Measurements from ENCODE around the gene CYP4F3. TPM values are rescaled to one million over a fixed set of nuclear protein-coding genes. Genes with fewer than 3 reads are reported as not detected.
"Not testable (repeated sequence)": the region's sequence is repeated elsewhere in the genome, so short reads cannot be mapped to it uniquely, and the experiment has no call there.

The CYP4F3 gene, protein sequence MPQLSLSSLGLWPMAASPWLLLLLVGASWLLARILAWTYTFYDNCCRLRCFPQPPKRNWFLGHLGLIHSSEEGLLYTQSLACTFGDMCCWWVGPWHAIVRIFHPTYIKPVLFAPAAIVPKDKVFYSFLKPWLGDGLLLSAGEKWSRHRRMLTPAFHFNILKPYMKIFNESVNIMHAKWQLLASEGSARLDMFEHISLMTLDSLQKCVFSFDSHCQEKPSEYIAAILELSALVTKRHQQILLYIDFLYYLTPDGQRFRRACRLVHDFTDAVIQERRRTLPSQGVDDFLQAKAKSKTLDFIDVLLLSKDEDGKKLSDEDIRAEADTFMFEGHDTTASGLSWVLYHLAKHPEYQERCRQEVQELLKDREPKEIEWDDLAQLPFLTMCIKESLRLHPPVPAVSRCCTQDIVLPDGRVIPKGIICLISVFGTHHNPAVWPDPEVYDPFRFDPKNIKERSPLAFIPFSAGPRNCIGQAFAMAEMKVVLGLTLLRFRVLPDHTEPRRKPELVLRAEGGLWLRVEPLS
- total RNA-seq, result 34.8 TPM

DNA sequence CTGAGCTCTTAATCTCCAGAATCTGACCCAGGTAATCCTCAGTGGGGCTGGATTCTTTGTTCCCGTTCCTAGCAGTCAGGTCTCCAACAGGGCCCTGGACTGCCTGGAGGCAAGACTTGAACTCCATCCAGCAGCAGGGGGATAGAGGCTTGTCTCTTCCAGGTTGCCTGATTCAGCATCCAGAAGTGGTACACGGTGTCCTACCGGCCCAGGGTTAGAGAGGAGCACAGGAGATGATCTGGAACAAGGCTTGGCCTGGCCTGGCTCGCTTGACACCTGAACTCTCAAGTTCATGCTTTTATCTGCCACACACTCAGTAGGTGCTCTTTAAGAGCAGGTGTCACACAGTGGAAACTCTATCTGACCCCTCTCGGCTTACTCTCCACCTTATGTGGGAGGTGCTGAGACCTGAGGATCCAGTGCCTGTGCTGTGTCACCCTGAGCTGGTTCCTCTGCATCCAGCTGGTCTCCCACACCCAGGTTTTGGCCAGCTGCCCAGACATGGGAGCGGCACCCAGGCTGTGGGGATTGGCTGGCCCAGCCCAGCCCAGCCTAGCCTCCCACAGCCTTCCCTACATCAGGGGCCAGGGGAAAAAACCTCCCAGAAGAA lies at the start of gene CYP4F3:
Gene CYP4F3 (plus strand): TSS at position 604 of the 610 bp plus-strand sequence. CDS start 519 bp downstream, outside the sequence.
- peak; percentile 96 for ATAC-seq

DNA sequence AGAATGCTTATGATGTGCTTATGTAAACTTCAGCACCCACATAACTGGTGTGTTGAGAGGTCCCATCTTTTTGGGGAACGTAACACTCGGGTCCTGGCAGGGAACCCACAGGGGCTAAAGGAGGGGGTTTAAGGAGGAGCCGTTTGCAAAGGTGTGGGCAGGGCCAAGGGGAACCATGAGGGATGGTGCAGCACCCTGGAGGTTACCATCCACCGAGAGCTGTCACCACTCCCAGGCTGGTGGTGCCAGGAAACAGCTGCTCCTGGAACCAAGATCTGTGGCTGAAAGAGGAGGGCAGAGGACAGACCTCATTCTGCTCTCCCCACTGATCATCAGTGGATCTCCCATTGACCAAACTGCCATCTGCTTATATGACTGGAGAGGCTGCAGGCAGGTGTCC lies 48.9 kb upstream of the CYP4F3 start:
- ATAC-seq, result no peak

DNA sequence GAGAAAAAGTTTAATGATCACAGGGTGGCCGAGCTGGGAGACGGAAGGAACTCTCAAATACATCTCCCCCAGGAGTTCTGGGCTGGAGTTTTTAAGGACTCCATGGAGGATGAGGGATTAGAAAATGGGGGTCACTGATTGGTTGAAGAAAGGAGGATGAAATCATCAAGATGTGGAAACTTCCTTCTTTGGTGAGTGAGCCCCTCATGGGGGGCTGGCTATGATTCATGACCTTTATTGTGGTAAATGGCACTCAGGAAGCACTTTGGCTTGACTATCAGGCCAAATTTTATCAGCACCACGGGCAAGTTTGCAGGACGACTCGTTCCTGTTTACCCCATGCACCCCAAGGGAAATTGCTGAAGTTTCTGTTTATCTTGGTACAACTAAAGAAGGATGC lies 48.2 kb upstream of the CYP4F3 start:
- ATAC-seq, result not testable (repeated sequence)

DNA sequence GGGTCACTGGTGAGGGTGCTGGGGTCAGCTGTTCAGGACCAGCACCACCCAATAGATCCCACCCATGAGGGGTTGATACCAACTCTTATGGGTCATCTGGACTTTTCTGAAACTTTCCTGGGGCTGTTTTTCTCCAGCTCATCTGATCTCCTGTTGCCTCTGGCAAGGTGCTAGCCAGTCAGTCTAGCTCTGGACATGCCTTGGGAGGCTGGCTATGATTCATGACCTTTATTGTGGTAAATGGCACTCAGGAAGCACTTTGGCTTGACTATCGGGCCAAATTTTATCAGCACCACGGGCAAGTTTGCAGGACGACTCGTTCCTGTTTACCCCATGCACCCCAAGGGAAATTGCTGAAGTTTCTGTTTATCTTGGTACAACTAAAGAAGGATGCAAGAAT lies 46.9 kb upstream of the CYP4F3 start:
- ATAC-seq, result not testable (repeated sequence)

DNA sequence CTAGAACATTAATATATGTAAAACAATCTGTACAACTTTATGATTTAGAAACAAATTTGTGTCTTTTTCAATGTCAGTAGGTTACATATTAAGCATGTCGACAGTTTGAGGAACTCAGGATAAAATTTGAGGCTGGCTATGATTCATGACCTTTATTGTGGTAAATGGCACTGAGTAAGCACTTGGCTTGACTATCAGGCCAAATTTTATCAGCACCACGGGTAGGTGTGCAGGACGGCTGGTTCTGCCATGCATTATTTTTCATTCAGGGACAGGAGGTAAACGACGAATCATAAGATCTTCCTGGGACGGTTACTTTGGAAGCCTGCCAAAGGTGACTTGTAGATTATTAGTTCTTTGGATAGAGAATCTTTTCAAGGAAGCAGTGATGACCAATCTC lies 45.6 kb upstream of the CYP4F3 start:
- ATAC-seq, result peak; percentile 59

DNA sequence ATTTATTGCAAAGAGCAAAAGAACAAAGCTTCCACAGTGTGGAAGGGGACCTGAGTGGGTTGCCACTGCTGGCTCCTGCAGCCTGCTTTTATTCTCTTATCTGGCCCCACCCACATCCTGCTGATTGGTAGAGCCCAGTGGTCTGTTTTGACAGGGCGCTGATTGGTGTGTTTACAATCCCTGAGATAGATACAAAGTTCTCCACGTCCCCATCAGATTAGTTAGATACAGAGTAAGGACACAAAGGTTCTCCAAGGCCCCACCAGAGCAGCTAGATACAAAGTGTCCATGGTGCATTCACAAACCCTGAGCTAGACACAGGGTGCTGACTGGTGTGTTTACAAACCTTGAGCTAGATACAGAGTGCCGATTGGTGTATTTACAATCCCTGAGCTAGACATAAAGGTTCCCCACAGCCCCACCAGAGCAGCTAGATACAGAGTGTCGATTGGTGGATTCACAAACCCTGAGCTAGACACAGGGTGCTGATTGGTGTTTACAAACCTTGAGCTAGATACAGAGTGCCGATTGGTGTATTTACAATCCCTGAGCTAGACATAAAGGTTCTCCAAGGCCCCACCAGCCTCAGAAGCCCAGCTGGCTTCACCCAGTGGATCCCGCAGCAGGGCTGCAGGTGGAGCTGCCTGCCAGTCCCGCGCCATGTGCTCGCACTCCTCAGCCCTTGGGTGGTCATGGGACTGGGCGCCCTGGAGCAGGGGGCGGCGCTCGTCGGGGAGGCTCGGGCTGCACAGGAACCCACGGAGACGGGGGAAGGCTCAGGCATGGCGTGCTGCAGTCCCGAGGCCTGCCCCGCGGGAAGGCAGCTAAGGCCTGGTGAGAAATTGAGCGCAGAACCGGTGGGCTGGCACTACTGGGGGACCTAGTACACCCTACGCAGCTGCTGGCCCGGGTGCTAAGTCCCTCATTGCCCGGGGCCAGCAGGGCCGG lies 32.4 kb upstream of the CYP4F3 start:
- not testable (repeated sequence) for ATAC-seq

DNA sequence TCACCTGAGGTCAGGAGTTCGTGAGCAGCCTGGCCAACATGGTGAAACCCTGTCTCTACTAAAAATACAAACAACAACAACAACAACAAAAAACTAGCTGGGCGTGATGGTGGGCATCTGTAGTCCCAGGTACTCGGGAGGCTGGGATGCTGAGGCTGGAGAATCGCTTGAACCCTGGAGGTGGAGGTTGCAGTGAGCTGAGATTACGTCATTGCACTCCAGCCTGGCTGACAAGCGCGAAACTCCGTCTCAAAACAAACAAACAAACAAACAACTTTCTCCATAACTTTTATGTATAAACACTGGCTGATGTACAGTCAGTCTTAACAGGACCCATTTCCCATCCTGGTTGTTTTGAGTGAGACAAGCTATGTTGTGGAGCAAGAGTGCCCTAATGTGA lies 31.4 kb upstream of the CYP4F3 start:
- ATAC-seq, result no peak

DNA sequence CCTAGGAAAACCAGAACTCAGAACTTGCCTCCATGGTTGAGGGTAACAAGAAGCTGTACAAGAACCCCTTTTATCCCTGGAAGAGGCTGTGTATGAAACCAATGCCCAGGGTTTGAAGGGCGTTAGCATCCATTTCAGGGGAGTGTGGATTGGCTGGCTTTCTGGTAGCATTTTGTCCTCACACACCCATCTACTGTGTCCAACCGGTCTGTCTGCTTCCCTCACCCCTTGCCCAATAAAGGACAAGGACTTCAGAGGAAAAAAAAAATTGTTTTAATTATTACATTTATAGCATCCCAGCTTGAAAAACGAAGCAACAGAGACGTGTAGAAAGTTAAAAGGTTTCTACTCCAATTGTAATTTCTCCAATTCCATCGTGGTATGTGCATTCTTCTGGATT lies 28.4 kb upstream of the CYP4F3 start:
- no peak for ATAC-seq

DNA sequence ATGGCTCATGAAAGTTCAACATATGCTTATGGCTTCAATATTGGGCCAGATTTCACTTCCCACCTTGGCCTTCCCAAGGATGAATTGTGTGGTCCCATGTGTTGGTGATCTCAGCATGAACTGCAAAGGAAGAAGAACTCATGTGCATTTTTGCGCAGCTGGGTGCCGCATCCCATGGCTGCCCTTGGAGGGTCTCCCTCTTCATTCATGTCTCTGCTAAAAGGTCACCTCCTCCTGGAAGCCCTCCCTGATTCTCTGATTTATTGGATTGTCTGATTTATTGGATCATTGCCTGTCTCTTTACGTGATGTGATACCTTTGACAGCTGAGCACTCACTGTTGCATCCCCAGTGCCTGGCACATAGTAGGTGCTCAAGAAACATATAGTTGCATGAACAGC lies 27.4 kb upstream of the CYP4F3 start:
- no peak for ATAC-seq

DNA sequence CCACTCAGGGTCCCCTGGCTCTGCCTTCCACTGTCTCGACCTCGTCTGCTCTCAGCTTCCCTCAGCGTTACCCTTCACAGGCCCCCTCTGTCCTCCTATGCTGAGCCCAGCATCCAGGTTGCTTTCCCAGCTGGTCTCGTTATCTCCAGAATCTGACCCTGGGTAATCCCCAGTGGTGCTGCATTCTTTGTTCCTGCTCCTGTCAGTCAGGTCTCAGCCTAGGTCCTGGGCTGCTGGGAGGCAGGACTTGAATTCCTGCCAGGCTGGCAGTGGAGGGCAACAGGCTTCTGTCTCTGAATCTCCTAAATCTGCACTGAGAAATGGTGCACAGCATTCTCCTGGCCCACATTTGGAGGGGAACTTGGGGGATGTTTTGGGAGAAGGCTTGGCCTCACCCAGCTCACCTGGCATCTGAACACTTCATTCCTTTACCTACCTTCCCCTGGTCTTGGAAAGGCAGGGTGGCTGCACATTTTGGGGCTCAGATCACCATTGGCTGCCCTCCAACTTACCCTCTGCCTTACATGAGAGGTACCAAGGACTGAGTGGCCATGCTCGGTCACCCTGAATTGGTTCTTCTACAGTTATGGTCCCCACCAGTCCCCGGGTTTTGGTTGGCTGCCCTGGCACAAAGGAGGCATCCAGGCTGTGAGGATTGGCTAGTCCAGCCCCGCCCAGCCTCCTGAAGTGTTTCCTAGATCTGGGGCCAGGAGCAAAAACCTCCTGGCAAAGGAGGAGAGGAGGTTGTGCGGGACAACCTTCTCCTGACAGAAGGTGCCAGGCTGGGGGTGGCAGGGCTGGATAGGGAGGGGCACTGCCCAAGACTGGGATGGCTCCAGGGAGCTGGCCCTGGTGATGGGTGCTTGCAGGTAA lies 26.0 kb upstream of the CYP4F3 start, which contains the start of gene CYP4F8:
Gene CYP4F8 (plus strand): TSS at position 712 of the 873 bp plus-strand sequence. CDS start 399 bp downstream, outside the sequence.
- peak; percentile 11 for ATAC-seq

DNA sequence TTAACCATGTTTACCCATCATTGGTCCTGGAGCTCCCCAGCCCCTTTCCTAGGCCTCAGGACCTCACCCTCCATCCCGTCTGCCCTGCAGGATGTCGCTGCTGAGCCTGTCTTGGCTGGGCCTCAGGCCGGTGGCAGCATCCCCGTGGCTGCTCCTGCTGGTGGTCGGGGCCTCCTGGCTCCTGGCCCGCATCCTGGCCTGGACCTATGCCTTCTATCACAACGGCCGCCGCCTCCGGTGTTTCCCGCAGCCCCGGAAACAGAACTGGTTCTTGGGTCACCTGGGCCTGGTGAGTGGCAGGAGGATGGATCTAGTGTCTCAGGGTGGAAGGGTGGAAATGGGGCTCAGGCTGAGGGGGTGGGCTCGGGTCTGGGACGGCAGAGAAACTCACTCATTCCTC lies 25.2 kb upstream of the CYP4F3 start:
- ATAC-seq, result no peak

DNA sequence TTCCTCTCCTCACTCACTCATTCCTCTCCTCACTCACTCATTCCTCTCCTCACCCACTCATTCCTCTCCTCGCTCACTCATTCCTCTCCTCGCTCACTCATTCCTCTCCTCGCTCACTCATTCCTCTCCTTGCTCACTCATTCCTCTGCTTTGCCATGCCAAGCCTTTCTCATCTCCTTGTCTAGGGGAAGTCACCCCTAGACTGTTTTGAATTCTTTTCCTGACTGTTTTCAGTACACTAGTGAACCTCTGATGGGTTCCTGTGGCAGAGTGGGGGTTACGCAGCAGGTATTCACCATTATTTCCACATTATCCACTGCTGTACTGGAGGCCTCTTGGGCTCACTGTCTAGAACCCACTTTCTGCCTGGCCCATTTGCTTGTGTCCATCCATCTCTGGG lies 24.5 kb upstream of the CYP4F3 start:
- no peak for ATAC-seq

DNA sequence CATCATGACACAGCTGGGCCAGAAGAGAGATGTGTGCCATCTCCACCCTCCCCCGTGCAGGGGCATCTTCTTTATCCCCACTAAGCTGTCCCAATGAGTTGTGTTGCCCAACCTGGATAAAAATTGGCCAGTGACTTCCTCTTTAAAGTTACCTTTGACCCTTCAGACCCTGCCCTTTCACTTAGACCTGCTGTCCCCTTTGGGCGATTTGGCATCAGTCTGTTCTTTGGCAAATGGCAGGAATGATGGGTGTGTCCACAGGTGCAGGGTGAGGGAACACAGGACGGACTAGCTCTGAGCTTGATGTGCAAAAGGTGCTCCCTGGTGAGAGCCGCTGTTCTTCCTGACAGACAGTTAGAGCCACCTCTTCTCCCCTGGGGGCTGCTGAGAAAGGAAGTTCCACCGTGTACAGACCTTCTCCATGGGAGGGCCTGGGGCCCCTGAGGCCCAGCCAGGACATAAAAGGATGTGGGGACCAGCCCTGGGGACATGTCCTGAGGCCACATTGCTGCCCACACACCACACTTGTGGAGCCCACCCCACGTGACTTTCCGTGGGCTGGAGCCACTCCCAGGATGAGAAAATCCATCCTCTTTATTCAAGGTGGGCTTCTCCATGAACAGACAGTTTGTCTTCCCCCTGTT lies 23.9 kb upstream of the CYP4F3 start:
- ATAC-seq, result no peak

DNA sequence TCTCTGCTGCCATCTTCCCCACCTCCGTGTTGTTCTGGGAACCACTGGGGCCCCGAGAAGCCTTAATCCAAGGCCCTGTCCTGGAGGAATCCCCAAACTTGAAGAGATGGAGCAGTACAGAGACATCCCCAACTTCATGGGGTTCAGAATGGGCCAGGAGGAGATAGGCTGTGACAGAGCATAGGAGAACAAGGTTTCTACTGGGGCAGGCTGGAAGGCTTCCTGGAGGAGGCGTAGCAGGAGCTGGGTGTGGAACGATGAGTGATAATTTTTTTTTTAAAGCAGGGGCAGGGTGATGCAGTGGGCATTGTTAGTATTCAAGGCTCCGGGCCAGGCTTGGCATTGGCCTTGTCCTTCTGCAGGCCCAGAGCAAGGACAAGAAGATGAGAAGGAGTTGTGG lies 22.4 kb upstream of the CYP4F3 start:
- ATAC-seq, result no peak

DNA sequence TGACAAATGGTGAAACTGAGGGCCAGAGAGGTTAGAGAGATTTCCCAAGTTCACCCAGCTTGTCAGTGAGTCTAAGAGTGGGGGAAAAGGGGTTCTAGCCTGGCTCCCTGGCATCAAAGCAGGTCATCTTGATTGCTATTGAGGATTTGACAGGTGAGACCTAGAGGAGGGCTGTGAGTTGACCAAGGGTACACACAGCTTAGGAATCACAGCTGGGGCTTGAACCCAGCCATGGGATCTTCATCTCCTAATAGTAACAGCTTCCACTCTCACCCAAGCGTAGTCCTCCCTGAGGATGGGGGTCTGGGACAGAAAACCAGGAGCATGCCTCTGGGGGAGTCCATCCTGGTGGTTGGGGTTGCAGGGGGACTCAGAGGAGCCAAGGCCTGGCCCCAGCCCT lies 18.9 kb upstream of the CYP4F3 start:
- no peak for ATAC-seq

DNA sequence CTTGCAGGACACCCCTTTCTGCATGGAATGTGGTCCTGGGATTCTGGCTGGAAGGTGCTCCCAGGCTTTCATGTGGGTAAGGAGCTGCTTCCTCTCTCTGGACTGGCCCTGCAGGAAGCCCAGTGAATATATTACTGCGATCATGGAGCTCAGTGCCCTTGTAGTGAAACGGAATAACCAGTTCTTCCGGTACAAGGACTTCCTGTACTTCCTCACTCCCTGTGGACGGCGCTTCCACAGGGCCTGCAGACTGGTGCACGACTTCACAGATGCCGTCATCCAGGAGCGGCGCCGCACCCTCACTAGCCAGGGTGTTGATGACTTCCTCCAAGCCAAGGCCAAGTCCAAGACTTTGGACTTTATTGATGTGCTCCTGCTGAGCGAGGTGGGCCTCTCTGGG lies 17.7 kb upstream of the CYP4F3 start:
- ATAC-seq, result peak; percentile 86

DNA sequence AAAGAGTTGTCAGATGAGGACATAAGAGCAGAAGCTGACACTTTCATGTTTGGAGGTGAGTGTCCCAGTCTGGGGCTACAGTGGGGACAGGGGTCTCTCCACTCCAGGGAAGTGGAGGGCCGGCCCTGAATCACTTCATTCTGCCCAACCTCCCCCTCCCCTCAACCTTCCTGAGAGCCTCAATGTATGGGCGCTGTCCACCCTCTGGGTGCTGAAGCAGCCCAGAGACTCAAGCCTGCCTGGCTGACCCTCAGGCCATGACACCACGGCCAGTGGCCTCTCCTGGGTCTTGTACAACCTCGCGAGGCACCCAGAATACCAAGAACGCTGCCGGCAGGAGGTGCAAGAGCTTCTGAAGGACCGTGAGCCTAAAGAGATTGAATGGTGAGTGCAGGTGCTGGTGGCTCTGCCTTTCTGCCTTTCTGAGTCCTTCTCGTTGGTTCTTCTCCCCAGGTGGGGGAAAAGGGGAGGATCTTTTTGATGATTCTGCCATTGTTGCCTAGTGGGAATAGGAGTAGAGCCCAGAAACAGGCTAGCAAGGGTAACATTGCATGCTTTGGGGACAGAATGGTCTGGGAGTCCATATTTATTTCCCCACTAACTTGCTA lies 16.9 kb upstream of the CYP4F3 start:
- ATAC-seq, result peak; percentile 52

DNA sequence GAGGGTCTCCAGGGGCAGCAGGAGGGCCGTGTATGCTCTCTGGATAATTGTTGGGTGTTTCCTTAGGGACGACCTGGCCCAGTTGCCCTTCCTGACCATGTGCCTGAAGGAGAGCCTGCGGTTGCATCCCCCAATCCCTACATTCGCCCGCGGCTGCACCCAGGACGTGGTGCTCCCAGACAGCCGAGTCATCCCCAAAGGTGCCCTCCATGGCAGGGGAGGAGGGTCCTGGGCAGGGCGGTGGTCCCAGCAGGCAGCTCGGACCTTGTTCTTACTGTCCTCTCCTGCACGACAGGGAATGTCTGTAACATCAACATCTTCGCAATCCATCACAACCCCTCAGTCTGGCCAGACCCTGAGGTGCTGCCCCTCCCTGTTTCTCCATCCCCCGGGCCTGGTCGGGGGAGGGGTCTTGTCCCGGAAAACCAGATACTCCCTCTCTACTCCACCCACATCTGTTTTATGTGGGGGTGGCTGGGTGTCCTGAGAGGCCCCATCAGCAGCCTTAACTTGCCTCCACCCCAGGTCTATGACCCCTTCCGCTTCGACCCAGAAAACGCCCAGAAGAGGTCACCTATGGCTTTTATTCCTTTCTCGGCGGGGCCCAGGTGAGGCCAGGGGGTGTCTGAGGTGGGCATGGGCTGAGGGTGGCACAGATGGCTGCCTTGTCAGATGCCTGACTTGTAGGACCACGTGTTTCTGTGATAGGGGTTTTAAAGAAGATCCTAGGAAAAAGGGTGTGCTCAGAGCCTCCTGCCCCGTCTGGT lies 12.3 kb upstream of the CYP4F3 start:
- ATAC-seq, result no peak

DNA sequence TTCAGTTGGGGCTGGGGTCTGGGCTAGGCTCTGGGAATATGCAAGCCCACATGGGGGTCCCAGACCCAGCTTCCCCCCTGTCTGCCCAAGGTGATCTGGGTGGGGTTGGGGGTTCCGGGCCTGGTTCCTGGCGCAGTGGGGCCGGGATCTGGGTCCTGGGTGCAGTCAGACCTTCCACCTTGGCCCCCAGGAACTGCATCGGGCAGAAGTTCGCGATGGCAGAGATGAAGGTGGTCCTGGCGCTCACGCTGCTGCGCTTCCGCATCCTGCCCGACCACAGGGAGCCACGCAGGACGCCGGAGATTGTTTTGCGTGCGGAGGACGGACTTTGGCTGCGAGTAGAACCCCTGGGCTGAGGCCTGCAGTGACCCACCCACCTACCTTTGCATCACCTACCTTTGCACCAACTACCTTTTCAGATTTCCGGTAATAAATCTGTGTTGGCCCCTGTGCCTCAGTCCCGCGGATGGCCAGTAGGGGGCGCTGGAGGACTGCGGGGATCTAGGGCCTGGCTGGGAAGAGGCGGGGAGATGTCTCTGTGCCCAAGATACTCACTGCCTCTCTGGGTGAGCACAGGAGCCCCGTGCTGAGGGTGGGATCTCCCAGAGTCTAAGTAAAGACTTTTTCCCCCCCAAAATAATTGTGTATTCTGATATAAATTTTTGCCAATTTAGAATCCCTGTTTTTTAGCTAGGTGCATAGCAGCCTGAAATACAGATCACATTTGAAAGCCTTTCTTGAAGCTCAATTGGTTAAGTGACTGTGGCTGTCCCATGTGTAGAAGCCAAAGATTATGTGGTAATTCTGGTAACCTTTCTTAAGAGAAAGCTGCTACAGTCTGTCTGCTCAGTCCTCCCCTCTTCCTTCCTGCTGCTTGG lies 11.5 kb upstream of the CYP4F3 start:
- ATAC-seq, result peak; percentile 94

Measured in esophagus mucosa (tissue), 1 donor.